KMS-11 (cell line): ENCODE results near the gene ERICH4.
A peak's percentile ranks its signal among the peaks of the same experiment; 100 is the strongest.

Source experiments
- H2AFZ ChIP-seq: fragments of 200-600 bp; sonication (generic); 2 replicates; pipeline ENCODE4 v1.6.1; 2016; ENCODE audit warnings: antibody characterized with exemption, mixed run types, low read depth
- H3K27ac ChIP-seq: fragments of 200-600 bp; sonication (generic); 2 replicates; pipeline ENCODE4 v1.6.1; 2016; ENCODE audit warnings: mild to moderate bottlenecking, mixed run types
- H3K27me3 ChIP-seq: fragments of 200-600 bp; sonication (generic); 2 replicates; pipeline ENCODE4 v1.6.1; 2017; ENCODE audit warnings: mild to moderate bottlenecking, low read depth, mixed run types, moderate library complexity; ENCODE audit not compliant: insufficient read depth
- H3K36me3 ChIP-seq: fragments of 200-600 bp; sonication (generic); 2 replicates; pipeline ENCODE4 v1.6.1; 2017; ENCODE audit warnings: mild to moderate bottlenecking, mixed run types; ENCODE audit not compliant: insufficient read depth
- H3K4me1 ChIP-seq: fragments of 200-600 bp; sonication (generic); 2 replicates; pipeline ENCODE4 v1.6.1; 2016; ENCODE audit warnings: mild to moderate bottlenecking, low read depth, mixed run types; ENCODE audit not compliant: poor library complexity, severe bottlenecking
- H3K4me2 ChIP-seq: fragments of 200-600 bp; sonication (generic); 2 replicates; pipeline ENCODE4 v1.7.0; 2016; ENCODE audit warnings: mild to moderate bottlenecking, mixed run types
- H3K4me3 ChIP-seq: fragments of 200-600 bp; sonication (generic); IDR thresholded peaks from 2 replicates; pipeline ENCODE4 v1.6.1; 2017; ENCODE audit warnings: low read depth, low read length, mixed read lengths; ENCODE audit not compliant: insufficient read depth
- H3K79me2 ChIP-seq: fragments of 200-600 bp; sonication (generic); 2 replicates; pipeline ENCODE4 v1.6.1; 2016; ENCODE audit warnings: low read depth, mixed run types; ENCODE audit not compliant: insufficient read depth
- H3K9ac ChIP-seq: fragments of 200-600 bp; sonication (generic); 2 replicates; pipeline ENCODE4 v1.6.1; 2016; ENCODE audit warnings: mild to moderate bottlenecking, mixed run types
- H4K20me1 ChIP-seq: fragments of 200-600 bp; sonication (generic); 2 replicates; pipeline ENCODE4 v1.6.1; 2016; ENCODE audit warnings: mild to moderate bottlenecking, mixed run types; ENCODE audit not compliant: insufficient read depth
- CTCF ChIP-seq: fragments of 200-600 bp; sonication (generic); conservative IDR thresholded peaks from 2 replicates; pipeline ENCODE4 v1.6.1; 2017; ENCODE audit warnings: low read depth, mild to moderate bottlenecking, antibody characterized with exemption, low read length, moderate library complexity, mixed read lengths

ERICH4 gene

DNA sequence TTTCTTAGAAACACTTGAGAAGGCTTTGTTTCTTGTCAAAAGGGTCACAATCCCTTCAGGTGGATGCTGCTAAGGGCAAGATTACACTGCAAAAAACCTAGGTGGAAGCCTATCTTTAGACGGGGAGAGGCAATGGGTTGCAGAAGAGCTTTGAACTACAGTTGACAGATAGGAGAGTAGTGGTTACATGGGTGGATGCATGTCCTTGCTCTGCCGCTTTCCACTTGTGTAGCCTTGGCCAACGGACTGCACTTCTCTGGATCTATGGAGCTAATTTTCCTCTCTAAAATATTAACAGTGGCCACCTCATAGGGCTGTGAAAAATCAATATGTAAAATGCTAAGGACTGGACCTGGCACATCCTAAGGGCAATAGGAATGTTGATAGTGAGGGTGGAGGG, 44.4 kb upstream of the ERICH4 start:
- Histone ChIP-seq H3K36me3 (no peaks in the 10 kb centered on the region), H3K4me1 (peaks cover 43% of the 10 kb centered on the region), H3K4me3 (no peak overlapping the region), H3K4me2 (peak overlapping the region; percentile 83), H4K20me1 (no peaks in the 10 kb centered on the region), H2AFZ (no peak overlapping the region), H3K27ac (peak overlapping the region; percentile 78; the same call in 1 of the 2 replicates), H3K79me2 (peaks cover 63% of the 10 kb centered on the region), H3K9ac (peak overlapping the region; percentile 85; the same call in 1 of the 2 replicates), H3K27me3 (no peaks in the 10 kb centered on the region)
- no peak for TF ChIP-seq CTCF

GRCh38 chr19:41399091-41399490, 43.9 kb upstream of the ERICH4 start:
- peaks cover 58% of the 10 kb centered on the region for H3K79me2 ChIP-seq
- no peaks in the 10 kb centered on the region for H4K20me1 ChIP-seq
- H3K27me3 ChIP-seq = no peaks in the 10 kb centered on the region
- no peak for TF ChIP-seq CTCF
- no peak overlapping the region for H3K27ac ChIP-seq
- peaks cover 38% of the 10 kb centered on the region for H3K4me1 ChIP-seq
- no peaks in the 10 kb centered on the region for H3K36me3 ChIP-seq
- H3K4me3 ChIP-seq = no peak overlapping the region
- no peak overlapping the region for H2AFZ ChIP-seq
- peak overlapping the region; percentile 83 for H3K4me2 ChIP-seq
- peak overlapping the region; percentile 85; the same call in 1 of the 2 replicates for H3K9ac ChIP-seq

DNA sequence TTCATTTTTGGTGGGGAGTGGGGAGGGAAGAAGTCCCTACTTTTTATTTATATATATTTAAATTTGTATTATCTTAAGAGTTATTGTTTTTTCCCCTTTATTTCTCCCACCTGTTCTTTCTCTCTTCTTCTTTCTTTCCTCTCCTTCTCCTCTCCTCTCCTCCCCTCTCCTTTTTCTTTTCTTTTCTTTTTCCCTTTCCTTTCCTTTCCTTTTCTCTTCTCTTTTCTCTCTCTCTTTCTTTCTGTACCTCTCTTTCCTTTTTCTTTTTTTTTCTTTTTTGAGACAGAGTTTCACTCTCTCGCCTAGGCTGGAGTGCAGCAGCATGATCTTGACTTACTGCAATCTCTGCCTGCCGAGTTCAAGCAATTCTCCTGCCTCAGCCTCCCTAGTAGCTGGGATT, 43.4 kb upstream of the ERICH4 start:
- Histone ChIP-seq H3K79me2 (peaks cover 54% of the 10 kb centered on the region), H3K4me2 (no peak overlapping the region; the same call in 1 of the 2 replicates)

DNA sequence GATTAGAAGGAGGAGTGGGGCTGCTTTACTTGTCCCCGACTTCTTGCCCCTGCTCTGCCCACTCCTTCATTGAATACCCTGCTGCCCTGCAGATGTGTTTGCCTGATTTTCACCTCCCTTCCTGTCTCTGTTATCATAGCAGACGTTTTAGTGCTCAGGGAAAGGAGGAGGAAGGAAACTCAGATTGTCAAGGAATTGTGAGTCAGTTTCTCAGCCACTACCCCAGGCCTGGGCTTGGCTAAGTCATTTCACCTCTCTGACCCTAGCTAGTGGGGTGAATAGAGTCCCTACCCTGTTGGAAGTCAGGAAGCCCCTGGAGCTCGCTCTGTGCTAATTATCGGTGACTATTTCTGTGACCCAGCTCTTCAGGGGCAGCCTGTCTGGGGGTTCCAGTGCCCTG, 41.5 kb upstream of the ERICH4 start:
- no peaks in the 10 kb centered on the region for H3K27me3 ChIP-seq
- H3K36me3 ChIP-seq = no peaks in the 10 kb centered on the region
- no peak for TF ChIP-seq CTCF
- no peak overlapping the region for H3K4me2 ChIP-seq
- H3K79me2 ChIP-seq = peaks cover 34% of the 10 kb centered on the region
- H2AFZ ChIP-seq = no peak overlapping the region
- no peak overlapping the region for H3K4me3 ChIP-seq
- peaks cover 14% of the 10 kb centered on the region for H3K4me1 ChIP-seq
- no peaks in the 10 kb centered on the region for H4K20me1 ChIP-seq
- no peak overlapping the region for H3K27ac ChIP-seq
- H3K9ac ChIP-seq = no peak overlapping the region

More for the DNA sequence above, 43.4 kb upstream of the ERICH4 start:
- no peaks in the 10 kb centered on the region for H4K20me1 ChIP-seq
- H3K27ac ChIP-seq = no peak overlapping the region
- peaks cover 34% of the 10 kb centered on the region for H3K4me1 ChIP-seq
- no peak for TF ChIP-seq CTCF
- H3K27me3 ChIP-seq = no peaks in the 10 kb centered on the region
- H3K4me3 ChIP-seq = no peak overlapping the region
- no peak overlapping the region for H2AFZ ChIP-seq
- H3K9ac ChIP-seq = no peak overlapping the region
- no peaks in the 10 kb centered on the region for H3K36me3 ChIP-seq

DNA sequence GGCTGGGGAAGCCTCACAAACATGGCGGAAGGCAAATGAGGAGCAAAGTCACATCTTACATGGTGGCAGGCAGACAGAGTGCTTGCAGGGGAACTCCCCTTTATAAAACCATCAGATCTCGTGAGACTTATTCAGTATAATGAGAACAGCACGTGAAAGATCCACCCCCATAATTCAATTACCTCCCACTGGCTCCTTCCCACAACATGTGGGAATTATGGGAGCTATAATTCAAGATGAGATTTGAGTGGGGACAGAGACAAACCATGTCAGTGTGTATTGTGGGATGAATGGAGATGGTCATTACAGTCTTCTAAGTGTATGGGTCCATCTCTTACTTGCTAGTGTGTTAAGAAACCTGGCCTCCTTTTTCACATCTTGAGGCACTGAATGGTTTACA, 40.9 kb upstream of the ERICH4 start:
- TF ChIP-seq CTCF = no peak
- H3K27me3 ChIP-seq = no peaks in the 10 kb centered on the region
- H3K4me1 ChIP-seq = peaks cover 19% of the 10 kb centered on the region
- H4K20me1 ChIP-seq = no peaks in the 10 kb centered on the region
- no peak overlapping the region for H3K9ac ChIP-seq
- no peak overlapping the region for H3K4me3 ChIP-seq
- peaks cover 30% of the 10 kb centered on the region for H3K79me2 ChIP-seq
- H3K36me3 ChIP-seq = no peaks in the 10 kb centered on the region
- H2AFZ ChIP-seq = no peak overlapping the region
- no peak overlapping the region for H3K4me2 ChIP-seq
- H3K27ac ChIP-seq = no peak overlapping the region; the same call in 1 of the 2 replicates
